ENCODE measurements around the gene ADRB2. TPM values are rescaled to one million over a fixed set of nuclear protein-coding genes. Genes with fewer than 3 reads are reported as not detected.
A peak's percentile ranks its signal among the peaks of the same experiment; 100 is the strongest.

The ADRB2 gene
- total RNA-seq, 3 donors from 2014 or later (not counting 1 experiment from before 2014, with no cell fraction given): 47.1 to 78.9 (median 60.7) TPM

DNA sequence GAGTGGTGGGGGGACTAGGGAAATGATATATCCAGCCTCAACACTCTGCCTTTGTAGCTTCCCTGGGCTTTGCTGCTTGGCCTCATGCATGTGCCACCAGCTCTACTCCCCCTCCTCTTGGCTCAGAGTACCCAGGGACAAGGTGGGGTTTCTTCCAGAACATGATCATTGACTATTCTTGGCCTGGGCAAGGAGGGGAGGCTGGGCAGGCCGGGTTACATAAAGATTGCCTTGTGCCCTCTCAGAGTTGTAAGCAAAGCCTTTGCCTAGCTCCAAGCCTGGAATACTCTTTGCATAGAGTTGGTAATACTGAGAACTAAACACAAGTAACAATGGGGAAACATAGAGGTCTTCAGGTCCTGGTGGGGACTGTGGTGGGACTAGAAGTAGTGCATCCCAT, 11.9 kb downstream of the ADRB2 start:
- peak overlapping the region; percentile 19 for H3K27ac ChIP-seq (ENCODE audit: low read length)

DNA sequence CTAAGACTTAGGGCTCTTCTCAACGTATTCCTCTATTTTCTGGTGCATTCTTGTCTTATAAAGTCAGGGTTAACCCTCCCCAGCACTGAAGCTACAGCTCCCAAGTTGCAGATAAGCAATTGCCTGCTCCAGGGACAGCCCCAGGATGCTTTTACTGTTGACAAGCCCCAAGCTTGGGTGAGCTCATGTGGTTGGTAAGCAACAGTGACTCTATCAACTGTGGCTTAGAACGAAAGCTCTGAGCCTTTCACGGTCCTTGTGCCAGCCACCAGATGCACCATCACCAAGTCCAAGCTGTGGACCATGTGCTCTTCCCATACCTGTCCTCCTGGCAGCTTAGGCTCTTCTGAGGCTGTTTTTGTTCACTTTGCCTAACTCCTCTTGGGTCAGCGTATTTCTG, 13.5 kb downstream of the ADRB2 start:
- no peaks in the 10 kb centered on the region for H3K27me3 Mint-ChIP-seq (ENCODE audit: low read depth in 2 of 2)
- H3K27ac Mint-ChIP-seq: peak overlapping the region; percentile 92 to 97
- intact Hi-C loops (cut with micrococcal nuclease): loop anchor here (5.0 to 10.0 kb wide), 2 partner anchors 117 to 1035 kb away; no protein-coding TSS in a partner anchor
- peaks cover 94 to 97% of the 10 kb centered on the region in 2 donors for H3K4me1 Mint-ChIP-seq
- DNase-seq: peak; percentile 29 to 31
- peaks cover 13% of the 10 kb centered on the region for H3K36me3 Mint-ChIP-seq
- H3K9me3 Mint-ChIP-seq: no peaks in the 10 kb centered on the region
- no peak overlapping the region for H3K4me3 ChIP-seq (ENCODE audit: low read length)
- H3K4me3 Mint-ChIP-seq: peak overlapping the region; percentile 76
- peak in 2 of 3 donors; percentile 19 to 35 for ATAC-seq
- 47% methylated on average over 4 of the region's 4 CpGs for WGBS (ENCODE audit: insufficient coverage)
- H3K9me3 ChIP-seq (ENCODE audit: control insufficient read depth, insufficient read depth, low read length): no peaks in the 10 kb centered on the region
- peaks cover 67% of the 10 kb centered on the region for H3K4me1 ChIP-seq (ENCODE audit: control insufficient read depth, insufficient read depth, low read length)
- TF ChIP-seq, protein P1, sequence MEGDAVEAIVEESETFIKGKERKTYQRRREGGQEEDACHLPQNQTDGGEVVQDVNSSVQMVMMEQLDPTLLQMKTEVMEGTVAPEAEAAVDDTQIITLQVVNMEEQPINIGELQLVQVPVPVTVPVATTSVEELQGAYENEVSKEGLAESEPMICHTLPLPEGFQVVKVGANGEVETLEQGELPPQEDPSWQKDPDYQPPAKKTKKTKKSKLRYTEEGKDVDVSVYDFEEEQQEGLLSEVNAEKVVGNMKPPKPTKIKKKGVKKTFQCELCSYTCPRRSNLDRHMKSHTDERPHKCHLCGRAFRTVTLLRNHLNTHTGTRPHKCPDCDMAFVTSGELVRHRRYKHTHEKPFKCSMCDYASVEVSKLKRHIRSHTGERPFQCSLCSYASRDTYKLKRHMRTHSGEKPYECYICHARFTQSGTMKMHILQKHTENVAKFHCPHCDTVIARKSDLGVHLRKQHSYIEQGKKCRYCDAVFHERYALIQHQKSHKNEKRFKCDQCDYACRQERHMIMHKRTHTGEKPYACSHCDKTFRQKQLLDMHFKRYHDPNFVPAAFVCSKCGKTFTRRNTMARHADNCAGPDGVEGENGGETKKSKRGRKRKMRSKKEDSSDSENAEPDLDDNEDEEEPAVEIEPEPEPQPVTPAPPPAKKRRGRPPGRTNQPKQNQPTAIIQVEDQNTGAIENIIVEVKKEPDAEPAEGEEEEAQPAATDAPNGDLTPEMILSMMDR (IDR thresholded peaks at IDR 0.05): no peak
- peak overlapping the region; percentile 55 for H3K27ac ChIP-seq (ENCODE audit: low read length)
- H3K27me3 ChIP-seq (ENCODE audit: control insufficient read depth, insufficient read depth, low read length): no peaks in the 10 kb centered on the region
- H3K36me3 ChIP-seq (ENCODE audit: control insufficient read depth, insufficient read depth, low read length): peaks cover 8% of the 10 kb centered on the region

More for the DNA sequence above, 11.9 kb downstream of the ADRB2 start:
- Histone ChIP-seq H3K36me3 (ENCODE audit: control insufficient read depth, insufficient read depth, low read length) (peaks cover 20% of the 10 kb centered on the region), H3K4me3 (ENCODE audit: low read length) (no peak overlapping the region), H3K27me3 (ENCODE audit: control insufficient read depth, insufficient read depth, low read length) (no peaks in the 10 kb centered on the region), H3K9me3 (ENCODE audit: control insufficient read depth, insufficient read depth, low read length) (no peaks in the 10 kb centered on the region), H3K4me1 (ENCODE audit: control insufficient read depth, insufficient read depth, low read length) (peaks cover 61% of the 10 kb centered on the region)
- Mint-ChIP-seq H3K4me3 (peak overlapping the region; percentile 60), H3K27me3 (ENCODE audit: low read depth in 2 of 2) (no peaks in the 10 kb centered on the region), H3K27ac (peak overlapping the region; percentile 92 to 97), H3K9me3 (no peaks in the 10 kb centered on the region), H3K4me1 (peaks cover 92 to 95% of the 10 kb centered on the region in 2 donors), H3K36me3 (peaks cover 21% of the 10 kb centered on the region)
- ATAC-seq (no peak), DNase-seq (no peak)
- intact Hi-C loops (cut with micrococcal nuclease): no loop called here
- TF ChIP-seq, protein P1 (IDR thresholded peaks at IDR 0.05): no peak
- WGBS (ENCODE audit: insufficient coverage): 94% methylated on average over 1 of the region's 1 CpG

DNA sequence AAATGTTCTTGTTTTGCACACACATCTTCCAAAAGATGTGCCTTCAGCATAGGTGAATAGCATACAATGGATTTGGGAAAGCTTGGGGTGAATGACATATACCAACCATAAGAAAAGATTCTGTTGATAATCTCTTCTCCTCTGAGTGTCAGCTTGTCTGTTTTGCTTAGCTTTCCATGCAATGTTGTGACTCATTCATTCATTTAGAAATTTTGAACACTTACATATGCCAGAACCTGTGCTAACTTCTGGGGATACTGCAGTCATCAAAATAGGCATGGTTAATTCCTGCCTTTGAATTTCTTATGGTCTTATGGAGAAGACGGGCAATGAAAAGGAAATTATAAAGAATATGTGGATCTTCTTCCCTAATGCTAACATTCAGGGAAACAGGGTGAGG, 14.1 kb downstream of the ADRB2 start:
- 100% methylated on average over 1 of the region's 1 CpG for WGBS (ENCODE audit: insufficient coverage)
- no peak for DNase-seq
- intact Hi-C loops (cut with micrococcal nuclease): loop anchor here (5.0 to 10.0 kb wide), 2 partner anchors 117 to 1036 kb away; no protein-coding TSS in a partner anchor
- no peaks in the 10 kb centered on the region for H3K9me3 Mint-ChIP-seq
- H3K4me1 Mint-ChIP-seq: peaks cover 93 to 97% of the 10 kb centered on the region in 2 donors
- Histone ChIP-seq H3K36me3 (ENCODE audit: control insufficient read depth, insufficient read depth, low read length) (peaks cover 8% of the 10 kb centered on the region), H3K27ac (ENCODE audit: low read length) (peak overlapping the region; percentile 55), H3K4me3 (ENCODE audit: low read length) (no peak overlapping the region), H3K4me1 (ENCODE audit: control insufficient read depth, insufficient read depth, low read length) (peaks cover 68% of the 10 kb centered on the region), H3K9me3 (ENCODE audit: control insufficient read depth, insufficient read depth, low read length) (no peaks in the 10 kb centered on the region), H3K27me3 (ENCODE audit: control insufficient read depth, insufficient read depth, low read length) (no peaks in the 10 kb centered on the region)
- peak overlapping the region; percentile 92 to 97 for H3K27ac Mint-ChIP-seq
- no peaks in the 10 kb centered on the region for H3K27me3 Mint-ChIP-seq (ENCODE audit: low read depth in 2 of 2)
- H3K4me3 Mint-ChIP-seq: peak overlapping the region; percentile 76
- TF ChIP-seq, protein P1 (IDR thresholded peaks at IDR 0.05): no peak
- H3K36me3 Mint-ChIP-seq: peaks cover 9% of the 10 kb centered on the region
- no peak for ATAC-seq

GRCh38 chr5:148841519-148841918, 15.1 kb downstream of the ADRB2 start:
- WGBS (ENCODE audit: insufficient coverage): 30% methylated on average over 3 of the region's 3 CpGs
- Histone ChIP-seq H3K36me3 (ENCODE audit: control insufficient read depth, insufficient read depth, low read length) (peaks cover 3% of the 10 kb centered on the region), H3K4me1 (ENCODE audit: control insufficient read depth, insufficient read depth, low read length) (peaks cover 68% of the 10 kb centered on the region), H3K27ac (ENCODE audit: low read length) (peak overlapping the region; percentile 73), H3K27me3 (ENCODE audit: control insufficient read depth, insufficient read depth, low read length) (no peaks in the 10 kb centered on the region), H3K9me3 (ENCODE audit: control insufficient read depth, insufficient read depth, low read length) (no peaks in the 10 kb centered on the region), H3K4me3 (ENCODE audit: low read length) (no peak overlapping the region)
- H3K4me1 Mint-ChIP-seq: peaks cover 90 to 95% of the 10 kb centered on the region in 2 donors
- no peaks in the 10 kb centered on the region for H3K36me3 Mint-ChIP-seq
- intact Hi-C loops (cut with micrococcal nuclease): loop anchor here (5.0 to 10.0 kb wide), 2 partner anchors 116 to 1037 kb away; no protein-coding TSS in a partner anchor
- DNase-seq: peak in 1 of 2 donors; percentile 23
- H3K27ac Mint-ChIP-seq: peak overlapping the region; percentile 92 to 97
- peak overlapping the region; percentile 70 for H3K4me3 Mint-ChIP-seq
- no peaks in the 10 kb centered on the region for H3K27me3 Mint-ChIP-seq (ENCODE audit: low read depth in 2 of 2)
- TF ChIP-seq, protein P1 (IDR thresholded peaks at IDR 0.05): no peak
- no peak for ATAC-seq
- no peaks in the 10 kb centered on the region for H3K9me3 Mint-ChIP-seq
